IPS DF 6.9 (cell line): ENCODE measurements around the gene WDR45B.

Experiments
- DNase-seq: peaks from one replicate; pipeline ENCODE4 v3.0.0-alpha.2; 2013; ENCODE audit warnings: low read depth, low spot score
- H3K27ac ChIP-seq: one replicate; pipeline ENCODE4 v1.5.1; 2013; ENCODE audit warnings: low read length, control low read depth
- H3K27me3 ChIP-seq: 2 replicates; pipeline ENCODE4 v1.6.1; 2013; ENCODE audit warnings: mild to moderate bottlenecking, low read length; ENCODE audit not compliant: control insufficient read depth, insufficient read depth
- H3K36me3 ChIP-seq: 2 replicates; pipeline ENCODE4 v1.6.1; 2013; ENCODE audit warnings: low read length; ENCODE audit not compliant: control insufficient read depth, insufficient read depth
- H3K4me1 ChIP-seq: 2 replicates; pipeline ENCODE4 v1.6.1; 2013; ENCODE audit warnings: low read length; ENCODE audit not compliant: control insufficient read depth, insufficient read depth
- H3K4me3 ChIP-seq: 2 replicates; pipeline ENCODE4 v1.5.1; 2013; ENCODE audit warnings: mild to moderate bottlenecking, low read length
- H3K9me3 ChIP-seq: 2 replicates; pipeline ENCODE4 v1.6.1; 2013; ENCODE audit warnings: low read length, inconsistent platforms; ENCODE audit not compliant: control insufficient read depth, insufficient read depth
- WGBS: extraction: QIAGEN DNeasy Blood & Tissue Kit; methylation state at CpG from one replicate; pipeline ENCODE4 v1.1.7; 2013; ENCODE audit warnings: mixed read lengths, missing lambda C conversion rate; ENCODE audit not compliant: insufficient read length, insufficient coverage; 5-methylcytosine and 5-hydroxymethylcytosine counted together

WDR45B gene

DNA sequence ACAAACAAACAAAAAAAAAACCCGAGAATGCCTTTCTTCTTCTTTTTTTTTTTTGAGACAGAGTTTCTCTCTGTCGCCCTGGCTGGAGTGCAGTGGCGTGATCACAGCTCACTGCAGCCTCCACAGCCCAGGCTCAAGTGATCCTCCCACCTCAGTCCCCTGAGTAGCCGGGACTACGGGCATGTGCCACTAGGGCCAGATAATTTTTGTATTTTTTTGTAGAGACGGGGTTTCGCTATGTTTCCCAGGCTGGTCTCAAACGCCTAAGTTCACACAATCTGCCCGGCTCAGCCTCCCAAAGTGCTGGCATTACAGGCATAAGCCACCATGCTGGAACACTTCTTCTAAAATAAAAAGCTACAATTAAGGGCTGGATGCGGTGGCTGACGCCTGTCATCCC, 17.0 kb upstream of the WDR45B start:
- H3K27me3 ChIP-seq = no peaks in the 10 kb centered on the region
- no peak overlapping the region for H3K4me3 ChIP-seq
- DNase-seq = no peak
- H3K9me3 ChIP-seq = no peaks in the 10 kb centered on the region
- WGBS = no CpG with 5 or more reads among the region's 11 CpGs
- H3K27ac ChIP-seq = no peak overlapping the region
- H3K36me3 ChIP-seq = no peaks in the 10 kb centered on the region; the same call in 1 of the 2 replicates
- peaks cover 4% of the 10 kb centered on the region for H3K4me1 ChIP-seq

DNA sequence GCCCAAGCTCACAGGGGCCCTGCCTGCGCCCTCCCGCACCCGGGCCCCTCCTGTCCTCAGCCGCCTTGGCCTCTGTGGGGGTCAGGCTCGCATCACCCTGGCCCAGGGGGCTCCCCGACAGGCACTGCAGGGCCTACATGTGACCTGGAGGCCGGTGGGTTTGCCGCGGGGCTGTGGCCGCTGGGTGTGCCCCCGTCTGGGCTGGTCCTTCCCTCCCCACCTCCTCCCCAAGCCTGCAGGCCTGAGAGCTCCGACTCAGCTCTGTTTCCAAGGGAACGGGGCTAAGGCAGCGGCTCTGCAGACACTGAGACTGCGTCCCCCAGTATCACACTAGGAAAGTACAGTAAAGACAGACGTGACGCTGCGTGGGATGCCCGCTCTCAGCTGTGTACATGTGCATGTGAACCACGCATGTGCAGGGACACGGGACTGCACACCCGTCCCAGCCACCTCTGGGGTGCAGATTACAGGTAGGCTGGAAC, 16.5 kb upstream of the WDR45B start:
- Histone ChIP-seq H3K36me3 (no peaks in the 10 kb centered on the region; the same call in 1 of the 2 replicates), H3K4me1 (peaks cover 4% of the 10 kb centered on the region), H3K27ac (no peak overlapping the region), H3K4me3 (no peak overlapping the region), H3K9me3 (no peaks in the 10 kb centered on the region), H3K27me3 (no peaks in the 10 kb centered on the region)
- no peak for DNase-seq
- WGBS = no CpG with 5 or more reads among the region's 22 CpGs

GRCh38 chr17:82664276-82664575, 16.0 kb upstream of the WDR45B start:
- Histone ChIP-seq H3K27me3 (no peaks in the 10 kb centered on the region), H3K36me3 (no peaks in the 10 kb centered on the region; the same call in 1 of the 2 replicates), H3K27ac (no peak overlapping the region), H3K9me3 (no peaks in the 10 kb centered on the region), H3K4me1 (peaks cover 4% of the 10 kb centered on the region), H3K4me3 (no peak overlapping the region)
- no CpG with 5 or more reads among the region's 17 CpGs for WGBS
- DNase-seq = no peak

GRCh38 chr17:82663381-82664275, 15.4 kb upstream of the WDR45B start:
- Histone ChIP-seq H3K27me3 (no peaks in the 10 kb centered on the region), H3K36me3 (no peaks in the 10 kb centered on the region; the same call in 1 of the 2 replicates), H3K4me1 (peaks cover 1% of the 10 kb centered on the region; the same call in 1 of the 2 replicates), H3K4me3 (no peak overlapping the region), H3K27ac (no peak overlapping the region), H3K9me3 (no peaks in the 10 kb centered on the region)
- no CpG with 5 or more reads among the region's 39 CpGs for WGBS
- no peak for DNase-seq

- no peak for DNase-seq
- H3K4me3 ChIP-seq = no peak overlapping the region
- no peaks in the 10 kb centered on the region for H3K27me3 ChIP-seq
- H3K9me3 ChIP-seq = no peaks in the 10 kb centered on the region
- H3K4me1 ChIP-seq = no peaks in the 10 kb centered on the region; the same call in 1 of the 2 replicates
- H3K27ac ChIP-seq = no peak overlapping the region
- no peaks in the 10 kb centered on the region; the same call in 1 of the 2 replicates for H3K36me3 ChIP-seq
- no CpG with 5 or more reads among the region's 20 CpGs for WGBS
Measured at GRCh38 chr17:82662711-82663261, 14.5 kb upstream of the WDR45B start.

GRCh38 chr17:82661717-82662683, 13.8 kb upstream of the WDR45B start:
- WGBS = no CpG with 5 or more reads among the region's 31 CpGs
- H3K36me3 ChIP-seq = no peaks in the 10 kb centered on the region; the same call in 1 of the 2 replicates
- no peak overlapping the region for H3K4me3 ChIP-seq
- H3K27ac ChIP-seq = no peak overlapping the region
- no peak for DNase-seq
- H3K9me3 ChIP-seq = no peaks in the 10 kb centered on the region
- no peaks in the 10 kb centered on the region for H3K27me3 ChIP-seq
- no peaks in the 10 kb centered on the region; the same call in 1 of the 2 replicates for H3K4me1 ChIP-seq

DNA sequence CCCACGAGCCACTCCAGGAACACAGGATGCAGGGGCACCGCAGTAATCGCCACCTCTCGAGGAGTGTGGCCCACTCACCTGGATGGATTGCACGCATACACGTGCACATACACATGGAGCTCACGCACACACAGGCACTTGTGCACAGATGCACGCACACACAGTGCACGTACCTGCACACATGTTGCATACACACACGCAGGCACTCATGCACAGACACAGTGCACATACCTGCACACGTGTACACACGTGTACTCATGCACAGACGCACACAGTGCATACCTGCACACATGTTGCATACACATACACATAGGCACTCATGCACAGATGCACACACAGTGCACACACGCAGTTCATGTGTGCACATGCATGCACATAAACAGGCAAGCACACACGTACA, 11.6 kb upstream of the WDR45B start:
- WGBS = no CpG with 5 or more reads among the region's 15 CpGs
- Histone ChIP-seq H3K9me3 (no peaks in the 10 kb centered on the region), H3K4me3 (no peak overlapping the region), H3K27me3 (no peaks in the 10 kb centered on the region), H3K27ac (no peak overlapping the region), H3K4me1 (no peaks in the 10 kb centered on the region; the same call in 1 of the 2 replicates), H3K36me3 (no peaks in the 10 kb centered on the region; the same call in 1 of the 2 replicates)
- DNase-seq = no peak

- WGBS = no CpG with 5 or more reads among the region's 36 CpGs
- H3K4me3 ChIP-seq = no peak overlapping the region
- H3K27ac ChIP-seq = no peak overlapping the region
- no peak for DNase-seq
- H3K27me3 ChIP-seq = no peaks in the 10 kb centered on the region
- H3K4me1 ChIP-seq = no peaks in the 10 kb centered on the region; the same call in 1 of the 2 replicates
- H3K9me3 ChIP-seq = no peaks in the 10 kb centered on the region
- H3K36me3 ChIP-seq = no peaks in the 10 kb centered on the region; the same call in 1 of the 2 replicates
Measured at GRCh38 chr17:82658796-82659452, 10.7 kb upstream of the WDR45B start.

GRCh38 chr17:82658331-82658730, 10.1 kb upstream of the WDR45B start:
- Histone ChIP-seq H3K27ac (no peak overlapping the region), H3K27me3 (no peaks in the 10 kb centered on the region), H3K9me3 (no peaks in the 10 kb centered on the region), H3K4me3 (no peak overlapping the region), H3K4me1 (no peaks in the 10 kb centered on the region; the same call in 1 of the 2 replicates), H3K36me3 (no peaks in the 10 kb centered on the region; the same call in 1 of the 2 replicates)
- no peak for DNase-seq
- no CpG with 5 or more reads among the region's 23 CpGs for WGBS
